ENCODE measurements around the gene P4HTM.

P4HTM gene

GRCh38 chr3:49021813-49022687 is 32.0 kb downstream of the P4HTM start, which contains the start of gene NDUFAF3 (continued):
- 0 out of 2 replicates have a peak, but pooled peaks have one; percentile 23 for TF ChIP-seq TSHZ1 (tag by site-specific recombination; IDR thresholded peaks at IDR 0.05; ENCODE audit: borderline replicate concordance)
- peak; percentile 77; the same call in 1 of the 2 replicates for TF ChIP-seq ZBTB7A (tag by site-specific recombination; IDR thresholded peaks at IDR 0.05; ENCODE audit: low read depth)
- TF ChIP-seq BCL11B (tag by site-specific recombination; IDR thresholded peaks at IDR 0.05; ENCODE audit: low read depth) = peak; percentile 88
- peak; percentile 88 for TF ChIP-seq YY1 (tag by site-specific recombination; IDR thresholded peaks at IDR 0.05)
- peak; percentile 37; the same call in 1 of the 2 replicates for TF ChIP-seq ZNF239 (tag by site-specific recombination; IDR thresholded peaks at IDR 0.05)
- TF ChIP-seq ZNF707 (tag by site-specific recombination; IDR thresholded peaks at IDR 0.05) = no peak
- TF ChIP-seq ZNF146 (tag by site-specific recombination; IDR thresholded peaks at IDR 0.05) = no peak
- TF ChIP-seq ZNF501 (tag by site-specific recombination; IDR thresholded peaks at IDR 0.05) = peak; percentile 87
- TF ChIP-seq ZNF768 (tag by site-specific recombination; IDR thresholded peaks at IDR 0.05) = no peak
- TF ChIP-seq ZNF292 (tag by site-specific recombination; IDR thresholded peaks at IDR 0.05; ENCODE audit: borderline replicate concordance, low read depth) = no peak
- TF ChIP-seq SETDB1 (IDR thresholded peaks at IDR 0.05; ENCODE audit: insufficient read length, low read length) = no peak
- TF ChIP-seq ZNF561 (tag by site-specific recombination; IDR thresholded peaks at IDR 0.05; ENCODE audit: borderline replicate concordance) = peak; percentile 86
- no peak for TF ChIP-seq ZNF623 (tag by site-specific recombination; IDR thresholded peaks at IDR 0.05)
- peak; percentile 40 for TF ChIP-seq KLF10 (tag by site-specific recombination; IDR thresholded peaks at IDR 0.05)
- TF ChIP-seq WT1 (tag by site-specific recombination; IDR thresholded peaks at IDR 0.05) = peak; percentile 50
- 0 out of 2 replicates have a peak, but pooled peaks have one; percentile 32 for TF ChIP-seq TRIM28 (IDR thresholded peaks at IDR 0.05; ENCODE audit: borderline replicate concordance, low read length)
- no peak for TF ChIP-seq ZNF266 (tag by site-specific recombination; IDR thresholded peaks at IDR 0.05; ENCODE audit: low read depth)
- peak; percentile 87 for TF ChIP-seq ZNF639 (tag by site-specific recombination; IDR thresholded peaks at IDR 0.05)
- no peak for TF ChIP-seq ZFP41 (tag by site-specific recombination; IDR thresholded peaks at IDR 0.05; ENCODE audit: borderline replicate concordance)
- TF ChIP-seq ZFHX2 (tag by site-specific recombination; conservative IDR thresholded peaks at IDR 0.05) = peak; percentile 49
- TF ChIP-seq SP7 (tag by site-specific recombination; IDR thresholded peaks at IDR 0.05) = peak; percentile 80
- TF ChIP-seq ZNF785 (tag by site-specific recombination; IDR thresholded peaks at IDR 0.05) = peak; percentile 73
- TF ChIP-seq ZBTB21 (tag by site-specific recombination; IDR thresholded peaks at IDR 0.05) = peak; percentile 67
- peak; percentile 85 for TF ChIP-seq ZNF600 (tag by site-specific recombination; IDR thresholded peaks at IDR 0.05)
- TF ChIP-seq ZNF2 (tag by site-specific recombination; IDR thresholded peaks at IDR 0.05) = peak; percentile 78
- no peak for TF ChIP-seq ZNF521 (tag by site-specific recombination; IDR thresholded peaks at IDR 0.05)
- no peak for TF ChIP-seq ZNF449 (tag by site-specific recombination; IDR thresholded peaks at IDR 0.05)
- TF ChIP-seq ZBTB17 (tag by site-specific recombination; IDR thresholded peaks at IDR 0.05) = peak; percentile 30; the same call in 1 of the 2 replicates
- TF ChIP-seq ZNF843 (tag by site-specific recombination; IDR thresholded peaks at IDR 0.05) = peak; percentile 71
- TF ChIP-seq YY2 (tag by site-specific recombination; IDR thresholded peaks at IDR 0.05) = peak; percentile 70
- TF ChIP-seq KLF17 (tag by site-specific recombination; IDR thresholded peaks at IDR 0.05) = peak; percentile 87; the same call in 1 of the 2 replicates

Data from HEK293 (cell line).